Colonic mucosa (tissue), 4 donors: ENCODE results near the gene AGRP. TPM values are rescaled to one million over a fixed set of nuclear protein-coding genes. Genes with fewer than 3 reads are reported as not detected.
"Not testable (repeated sequence)": the region's sequence is repeated elsewhere in the genome, so short reads cannot be mapped to it uniquely, and the experiment has no call there.

Source experiments
- DNase-seq: peaks from one replicate; pipeline ENCODE4 v3.0.0-alpha.2; 2020
- H3K27ac ChIP-seq: fragments of 200-600 bp; one replicate; pipeline ENCODE4 v1.8.0; 2021
- H3K27me3 ChIP-seq: fragments of 200-600 bp; one replicate; pipeline ENCODE4 v1.8.0; 2021
- H3K36me3 ChIP-seq: fragments of 200-600 bp; one replicate; pipeline ENCODE4 v1.8.0; 2021
- H3K4me1 ChIP-seq: fragments of 200-600 bp; one replicate; pipeline ENCODE4 v1.8.0; 2021; ENCODE audit warnings: mild to moderate bottlenecking
- H3K4me3 ChIP-seq: fragments of 200-600 bp; one replicate; pipeline ENCODE4 v1.8.0; 2021
- H3K9ac ChIP-seq, 2 donors: one replicate each; pipeline ENCODE4 v1.7.0; 2013; ENCODE audit warnings: control low read depth in 2 of 2, low read depth in 2 of 2, low read length in 2 of 2
- H3K9me3 ChIP-seq: fragments of 200-600 bp; one replicate; pipeline ENCODE4 v1.8.0; 2021
- CTCF ChIP-seq: fragments of 200-600 bp; IDR thresholded peaks from one replicate; pipeline ENCODE4 v1.8.0; 2022; ENCODE audit warnings: antibody characterized with exemption, mild to moderate bottlenecking
- intact Hi-C: fragments of 100-400 bp; cut with DNase I; formaldehyde crosslinking; loops from one replicate; pipeline ENCODE4 v1.14.1; 2022
- total RNA-seq, 2 donors: library from RNA; stranded (reverse); fragmentation: NEBNext Ultra II Directional in 1 of 2; extraction: Animal tissue kit (Norgen Biotek cat#: 25700) in 1 of 2; gene quantifications; one replicate each; pipeline ENCODE4 v1.2.1, GENCODE V29; 2021
- donor health status: healthy.
- donor health status: DM: no; HTN: no; CAD: no.
- donor health status: DM: no; HTN: no; CAD: no.

Gene AGRP
- total RNA-seq, 2 donors from 2014 or later = not detected

GRCh38 chr16:67518676-67519075 lies 35.3 kb upstream of the AGRP start:
- Histone ChIP-seq H3K27me3 (no peaks in the 10 kb centered on the region), H3K36me3 (no peaks in the 10 kb centered on the region), H3K9me3 (no peaks in the 10 kb centered on the region), H3K27ac (no peak overlapping the region), H3K9ac (no peak overlapping the region), H3K4me3 (no peak overlapping the region), H3K4me1 (no peaks in the 10 kb centered on the region)
- DNase-seq = no peak
- TF ChIP-seq CTCF = no peak
- intact Hi-C loops = no loop called here

- no peak for TF ChIP-seq CTCF
- no peaks in the 10 kb centered on the region for H3K4me1 ChIP-seq
- intact Hi-C loops = no loop called here
- no peak overlapping the region for H3K4me3 ChIP-seq
- H3K9ac ChIP-seq = peak overlapping the region in 1 of 2 donors; percentile 37
- H3K27me3 ChIP-seq = no peaks in the 10 kb centered on the region
- H3K27ac ChIP-seq = no peak overlapping the region
- H3K9me3 ChIP-seq = no peaks in the 10 kb centered on the region
- H3K36me3 ChIP-seq = no peaks in the 10 kb centered on the region
- no peak for DNase-seq
Measured at GRCh38 chr16:67517661-67518423, 34.5 kb upstream of the AGRP start.

GRCh38 chr16:67517155-67517445 lies 33.8 kb upstream of the AGRP start:
- H3K4me3 ChIP-seq = no peak overlapping the region
- no peaks in the 10 kb centered on the region for H3K4me1 ChIP-seq
- no peak overlapping the region for H3K9ac ChIP-seq
- intact Hi-C loops = no loop called here
- H3K9me3 ChIP-seq = no peaks in the 10 kb centered on the region
- H3K36me3 ChIP-seq = no peaks in the 10 kb centered on the region
- no peak for DNase-seq
- no peaks in the 10 kb centered on the region for H3K27me3 ChIP-seq
- no peak for TF ChIP-seq CTCF
- H3K27ac ChIP-seq = no peak overlapping the region

GRCh38 chr16:67516296-67517154 lies 33.2 kb upstream of the AGRP start:
- Histone ChIP-seq H3K27me3 (no peaks in the 10 kb centered on the region), H3K27ac (no peak overlapping the region), H3K9ac (no peak overlapping the region), H3K4me3 (no peak overlapping the region), H3K36me3 (no peaks in the 10 kb centered on the region), H3K4me1 (no peaks in the 10 kb centered on the region), H3K9me3 (no peaks in the 10 kb centered on the region)
- no peak for DNase-seq
- intact Hi-C loops = no loop called here
- no peak for TF ChIP-seq CTCF

GRCh38 chr16:67514382-67514828 lies 31.1 kb upstream of the AGRP start:
- H3K4me1 ChIP-seq = no peaks in the 10 kb centered on the region
- no peaks in the 10 kb centered on the region for H3K36me3 ChIP-seq
- H3K27ac ChIP-seq = no peak overlapping the region
- no peaks in the 10 kb centered on the region for H3K9me3 ChIP-seq
- TF ChIP-seq CTCF = peak; percentile 62
- intact Hi-C loops = no loop called here
- H3K27me3 ChIP-seq = no peaks in the 10 kb centered on the region
- H3K4me3 ChIP-seq = no peak overlapping the region
- DNase-seq = peak; percentile 85
- no peak overlapping the region for H3K9ac ChIP-seq

- H3K9ac ChIP-seq, H3K27me3 ChIP-seq, H3K4me1 ChIP-seq, H3K27ac ChIP-seq, DNase-seq, H3K9me3 ChIP-seq, intact Hi-C loops, H3K4me3 ChIP-seq, H3K36me3 ChIP-seq: not testable (repeated sequence)
Measured at GRCh38 chr16:67513892-67514291, 30.5 kb upstream of the AGRP start.
